Measurements from ENCODE around the gene PLEKHA3. TPM values are rescaled to one million over a fixed set of nuclear protein-coding genes. Genes with fewer than 3 reads are reported as not detected.

The PLEKHA3 gene
- total and polyA plus RNA-seq, 10 of the 15 experiments (the other 5 are each of a cell fraction or from before 2014, with no cell fraction given), result 1.4 to 21.1 (median 7.4) TPM

DNA sequence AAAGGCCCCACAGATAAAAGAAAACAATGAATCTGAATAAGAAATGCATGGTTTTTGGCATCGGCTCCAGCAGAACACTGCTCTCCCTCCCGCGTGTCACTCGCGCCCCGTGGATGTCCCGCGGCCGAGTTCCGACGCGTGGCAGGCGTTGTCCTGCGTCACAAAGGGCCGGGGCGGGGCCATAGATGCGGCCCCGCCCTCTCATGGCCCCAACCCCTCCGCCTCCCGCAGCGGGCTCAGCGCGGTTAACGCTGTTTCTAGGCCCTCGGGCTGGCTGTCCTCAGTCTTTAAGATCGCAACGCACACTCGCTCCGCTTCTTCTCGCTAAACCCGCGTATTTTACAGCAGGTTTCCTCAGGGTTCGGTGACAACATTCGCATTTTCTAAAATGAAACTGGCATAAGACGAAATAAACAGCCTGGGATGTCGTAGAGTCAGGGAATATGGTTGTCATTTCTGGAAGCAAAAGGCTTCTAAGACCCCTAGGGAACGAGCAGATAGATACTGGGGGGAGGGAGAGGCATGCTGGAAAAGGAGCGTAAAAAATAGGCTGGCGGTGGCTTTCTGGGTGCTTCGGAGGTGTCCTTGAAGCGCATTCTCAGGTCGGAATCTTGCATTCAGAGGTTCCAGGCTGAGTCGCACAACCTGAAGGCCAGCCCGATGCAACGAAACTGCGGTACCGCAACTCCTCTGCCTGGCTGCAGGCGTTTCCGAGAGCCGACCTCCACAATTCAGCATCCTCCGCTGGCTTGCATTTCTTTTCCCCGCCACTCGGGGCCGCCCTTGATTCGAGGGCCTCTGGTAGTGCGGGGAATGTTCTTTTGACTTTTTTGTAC is 1.6 kb upstream of the PLEKHA3 start, which contains the start of gene FKBP7 (continued):
- no peak for TF ChIP-seq CBX3 (IDR thresholded peaks at IDR 0.05; ENCODE audit: borderline replicate concordance, low read depth)
- TF ChIP-seq FOXK2 (IDR thresholded peaks at IDR 0.05), result no peak
- TF ChIP-seq RBBP5 (conservative IDR thresholded peaks at IDR 0.05), result peak; percentile 96
- peak; percentile 94 for TF ChIP-seq BACH1 (IDR thresholded peaks at IDR 0.05; ENCODE audit: borderline replicate concordance)
- TF ChIP-seq EGR1 (IDR thresholded peaks at IDR 0.05; ENCODE audit: borderline replicate concordance in 1 of 2, low read depth in 2 of 2, low read length in 2 of 2), result 0 out of 3 replicates have a peak, but pooled peaks of 1 of the 2 experiments have one; percentile 19
- TF ChIP-seq BRCA1 (IDR thresholded peaks at IDR 0.05; ENCODE audit: low read depth, low read length), result no peak
- no peak for TF ChIP-seq SP1 (IDR thresholded peaks at IDR 0.05; ENCODE audit: low read depth, low read length)
- TF ChIP-seq EZH2 (IDR thresholded peaks at IDR 0.05; ENCODE audit: borderline replicate concordance, control insufficient read depth, low read depth, low read length), result no peak
- no peak for TF ChIP-seq MYB (IDR thresholded peaks at IDR 0.05; ENCODE audit: borderline replicate concordance, low read depth, low read length)
- TF ChIP-seq PAX5 (IDR thresholded peaks at IDR 0.05; ENCODE audit: borderline replicate concordance, low read depth, low read length), result no peak
- TF ChIP-seq, protein P1, sequence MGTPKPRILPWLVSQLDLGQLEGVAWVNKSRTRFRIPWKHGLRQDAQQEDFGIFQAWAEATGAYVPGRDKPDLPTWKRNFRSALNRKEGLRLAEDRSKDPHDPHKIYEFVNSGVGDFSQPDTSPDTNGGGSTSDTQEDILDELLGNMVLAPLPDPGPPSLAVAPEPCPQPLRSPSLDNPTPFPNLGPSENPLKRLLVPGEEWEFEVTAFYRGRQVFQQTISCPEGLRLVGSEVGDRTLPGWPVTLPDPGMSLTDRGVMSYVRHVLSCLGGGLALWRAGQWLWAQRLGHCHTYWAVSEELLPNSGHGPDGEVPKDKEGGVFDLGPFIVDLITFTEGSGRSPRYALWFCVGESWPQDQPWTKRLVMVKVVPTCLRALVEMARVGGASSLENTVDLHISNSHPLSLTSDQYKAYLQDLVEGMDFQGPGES (IDR thresholded peaks at IDR 0.05), result no peak
- TF ChIP-seq YBX1 (IDR thresholded peaks at IDR 0.05), result no peak
- no peak for TF ChIP-seq CEBPB (IDR thresholded peaks at IDR 0.05; ENCODE audit: borderline replicate concordance in 1 of 2, low read depth in 2 of 2, low read length in 2 of 2)
- TF ChIP-seq, protein P2, sequence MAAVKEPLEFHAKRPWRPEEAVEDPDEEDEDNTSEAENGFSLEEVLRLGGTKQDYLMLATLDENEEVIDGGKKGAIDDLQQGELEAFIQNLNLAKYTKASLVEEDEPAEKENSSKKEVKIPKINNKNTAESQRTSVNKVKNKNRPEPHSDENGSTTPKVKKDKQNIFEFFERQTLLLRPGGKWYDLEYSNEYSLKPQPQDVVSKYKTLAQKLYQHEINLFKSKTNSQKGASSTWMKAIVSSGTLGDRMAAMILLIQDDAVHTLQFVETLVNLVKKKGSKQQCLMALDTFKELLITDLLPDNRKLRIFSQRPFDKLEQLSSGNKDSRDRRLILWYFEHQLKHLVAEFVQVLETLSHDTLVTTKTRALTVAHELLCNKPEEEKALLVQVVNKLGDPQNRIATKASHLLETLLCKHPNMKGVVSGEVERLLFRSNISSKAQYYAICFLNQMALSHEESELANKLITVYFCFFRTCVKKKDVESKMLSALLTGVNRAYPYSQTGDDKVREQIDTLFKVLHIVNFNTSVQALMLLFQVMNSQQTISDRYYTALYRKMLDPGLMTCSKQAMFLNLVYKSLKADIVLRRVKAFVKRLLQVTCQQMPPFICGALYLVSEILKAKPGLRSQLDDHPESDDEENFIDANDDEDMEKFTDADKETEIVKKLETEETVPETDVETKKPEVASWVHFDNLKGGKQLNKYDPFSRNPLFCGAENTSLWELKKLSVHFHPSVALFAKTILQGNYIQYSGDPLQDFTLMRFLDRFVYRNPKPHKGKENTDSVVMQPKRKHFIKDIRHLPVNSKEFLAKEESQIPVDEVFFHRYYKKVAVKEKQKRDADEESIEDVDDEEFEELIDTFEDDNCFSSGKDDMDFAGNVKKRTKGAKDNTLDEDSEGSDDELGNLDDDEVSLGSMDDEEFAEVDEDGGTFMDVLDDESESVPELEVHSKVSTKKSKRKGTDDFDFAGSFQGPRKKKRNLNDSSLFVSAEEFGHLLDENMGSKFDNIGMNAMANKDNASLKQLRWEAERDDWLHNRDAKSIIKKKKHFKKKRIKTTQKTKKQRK (IDR thresholded peaks at IDR 0.05; ENCODE audit: low read depth, low read length), result no peak
- peak; percentile 56; the same call in 1 of the 2 replicates for TF ChIP-seq DPF2 (IDR thresholded peaks at IDR 0.05)
- no peak for TF ChIP-seq ZSCAN29 (IDR thresholded peaks at IDR 0.05)
- no peak for TF ChIP-seq NR2F1 (conservative IDR thresholded peaks at IDR 0.05)
- TF ChIP-seq TAF1 (IDR thresholded peaks at IDR 0.05; ENCODE audit: borderline replicate concordance, low read depth, low read length), result no peak
- 0 out of 2 replicates have a peak, but pooled peaks have one; percentile 44 for TF ChIP-seq NFIC (IDR thresholded peaks at IDR 0.05; ENCODE audit: low read depth, low read length)
- no peak for TF ChIP-seq SRF (IDR thresholded peaks at IDR 0.05; ENCODE audit: low read depth in 2 of 2, low read length in 2 of 2)
- TF ChIP-seq, protein P3, sequence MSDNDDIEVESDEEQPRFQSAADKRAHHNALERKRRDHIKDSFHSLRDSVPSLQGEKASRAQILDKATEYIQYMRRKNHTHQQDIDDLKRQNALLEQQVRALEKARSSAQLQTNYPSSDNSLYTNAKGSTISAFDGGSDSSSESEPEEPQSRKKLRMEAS (IDR thresholded peaks at IDR 0.05; ENCODE audit: low read depth, low read length), result peak; percentile 88; the same call in 1 of the 2 replicates
- peak; percentile 44 to 72; a peak in 2 of 4 replicates for TF ChIP-seq BHLHE40 (IDR thresholded peaks at IDR 0.05; ENCODE audit: borderline replicate concordance in 1 of 2, low read depth in 2 of 2, low read length in 1 of 2)
- TF ChIP-seq KDM1A (IDR thresholded peaks at IDR 0.05; ENCODE audit: borderline replicate concordance), result no peak
- peak; percentile 91 for TF ChIP-seq MXI1 (IDR thresholded peaks at IDR 0.05; ENCODE audit: low read depth, low read length)
- TF ChIP-seq, protein P4, sequence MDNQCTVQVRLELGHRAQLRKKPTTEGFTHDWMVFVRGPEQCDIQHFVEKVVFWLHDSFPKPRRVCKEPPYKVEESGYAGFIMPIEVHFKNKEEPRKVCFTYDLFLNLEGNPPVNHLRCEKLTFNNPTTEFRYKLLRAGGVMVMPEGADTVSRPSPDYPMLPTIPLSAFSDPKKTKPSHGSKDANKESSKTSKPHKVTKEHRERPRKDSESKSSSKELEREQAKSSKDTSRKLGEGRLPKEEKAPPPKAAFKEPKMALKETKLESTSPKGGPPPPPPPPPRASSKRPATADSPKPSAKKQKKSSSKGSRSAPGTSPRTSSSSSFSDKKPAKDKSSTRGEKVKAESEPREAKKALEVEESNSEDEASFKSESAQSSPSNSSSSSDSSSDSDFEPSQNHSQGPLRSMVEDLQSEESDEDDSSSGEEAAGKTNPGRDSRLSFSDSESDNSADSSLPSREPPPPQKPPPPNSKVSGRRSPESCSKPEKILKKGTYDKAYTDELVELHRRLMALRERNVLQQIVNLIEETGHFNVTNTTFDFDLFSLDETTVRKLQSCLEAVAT (IDR thresholded peaks at IDR 0.05), result no peak; the same call in none of the 2 replicates

Data from GM12878 (cell line).